ENCODE results near the gene UMODL1.

Gene UMODL1

GRCh38 chr21:42027085-42027821, 43.9 kb upstream of the UMODL1 start:
- TF ChIP-seq ZFX (IDR thresholded peaks at IDR 0.05) (no peak), CTCF (conservative IDR thresholded peaks at IDR 0.05) (no peak)
- no peak overlapping the region for H3K27ac ChIP-seq

GRCh38 chr21:42027822-42028765, 43.0 kb upstream of the UMODL1 start:
- H3K27ac ChIP-seq = no peak overlapping the region
- TF ChIP-seq ZFX (IDR thresholded peaks at IDR 0.05) (no peak), CTCF (conservative IDR thresholded peaks at IDR 0.05) (no peak)

- no peak for TF ChIP-seq CTCF (conservative IDR thresholded peaks at IDR 0.05)
- no peak for TF ChIP-seq ZFX (IDR thresholded peaks at IDR 0.05)
- H3K27ac ChIP-seq = no peak overlapping the region
These were observed 42.2 kb upstream of the UMODL1 start for GRCh38 chr21:42028766-42029425.

- H3K27ac ChIP-seq = no peak overlapping the region
- TF ChIP-seq CTCF (conservative IDR thresholded peaks at IDR 0.05) (no peak), ZFX (IDR thresholded peaks at IDR 0.05) (no peak)
These were observed 40.8 kb upstream of the UMODL1 start for GRCh38 chr21:42030311-42030710.

- TF ChIP-seq ZFX (IDR thresholded peaks at IDR 0.05) (no peak), CTCF (conservative IDR thresholded peaks at IDR 0.05) (no peak)
- H3K27ac ChIP-seq = no peak overlapping the region
These were observed 39.9 kb upstream of the UMODL1 start for GRCh38 chr21:42031241-42031640.

- TF ChIP-seq ZFX (IDR thresholded peaks at IDR 0.05) = no peak
- no peak for TF ChIP-seq CTCF (conservative IDR thresholded peaks at IDR 0.05)
- no peak overlapping the region for H3K27ac ChIP-seq
These were observed 39.3 kb upstream of the UMODL1 start for GRCh38 chr21:42031816-42032215.
